ENCODE measurements around the gene PCDHGC3.

DNA sequence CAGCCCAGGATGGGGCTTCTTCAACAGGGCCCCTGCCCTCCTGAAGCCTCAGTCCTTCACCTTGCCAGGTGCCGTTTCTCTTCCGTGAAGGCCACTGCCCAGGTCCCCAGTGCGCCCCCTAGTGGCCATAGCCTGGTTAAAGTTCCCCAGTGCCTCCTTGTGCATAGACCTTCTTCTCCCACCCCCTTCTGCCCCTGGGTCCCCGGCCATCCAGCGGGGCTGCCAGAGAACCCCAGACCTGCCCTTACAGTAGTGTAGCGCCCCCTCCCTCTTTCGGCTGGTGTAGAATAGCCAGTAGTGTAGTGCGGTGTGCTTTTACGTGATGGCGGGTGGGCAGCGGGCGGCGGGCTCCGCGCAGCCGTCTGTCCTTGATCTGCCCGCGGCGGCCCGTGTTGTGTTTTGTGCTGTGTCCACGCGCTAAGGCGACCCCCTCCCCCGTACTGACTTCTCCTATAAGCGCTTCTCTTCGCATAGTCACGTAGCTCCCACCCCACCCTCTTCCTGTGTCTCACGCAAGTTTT is 36.7 kb downstream of the PCDHGC3 start:
- TF ChIP-seq, protein P1, sequence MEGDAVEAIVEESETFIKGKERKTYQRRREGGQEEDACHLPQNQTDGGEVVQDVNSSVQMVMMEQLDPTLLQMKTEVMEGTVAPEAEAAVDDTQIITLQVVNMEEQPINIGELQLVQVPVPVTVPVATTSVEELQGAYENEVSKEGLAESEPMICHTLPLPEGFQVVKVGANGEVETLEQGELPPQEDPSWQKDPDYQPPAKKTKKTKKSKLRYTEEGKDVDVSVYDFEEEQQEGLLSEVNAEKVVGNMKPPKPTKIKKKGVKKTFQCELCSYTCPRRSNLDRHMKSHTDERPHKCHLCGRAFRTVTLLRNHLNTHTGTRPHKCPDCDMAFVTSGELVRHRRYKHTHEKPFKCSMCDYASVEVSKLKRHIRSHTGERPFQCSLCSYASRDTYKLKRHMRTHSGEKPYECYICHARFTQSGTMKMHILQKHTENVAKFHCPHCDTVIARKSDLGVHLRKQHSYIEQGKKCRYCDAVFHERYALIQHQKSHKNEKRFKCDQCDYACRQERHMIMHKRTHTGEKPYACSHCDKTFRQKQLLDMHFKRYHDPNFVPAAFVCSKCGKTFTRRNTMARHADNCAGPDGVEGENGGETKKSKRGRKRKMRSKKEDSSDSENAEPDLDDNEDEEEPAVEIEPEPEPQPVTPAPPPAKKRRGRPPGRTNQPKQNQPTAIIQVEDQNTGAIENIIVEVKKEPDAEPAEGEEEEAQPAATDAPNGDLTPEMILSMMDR (IDR thresholded peaks at IDR 0.05; ENCODE audit: low read depth, low read length): peak; percentile 72
- TF ChIP-seq EZH2phosphoT487 (IDR thresholded peaks at IDR 0.05; ENCODE audit: low read depth): no peak
